Upper lobe of left lung (tissue), 4 donors: ENCODE measurements around the gene KCNMB1.

Experiments used
- POLR2A ChIP-seq, 4 donors: fragments of 450-650 bp; IDR thresholded peaks; one replicate each; pipeline ENCODE4 v1.5.1; 2016 to 2017; ENCODE audit warnings: antibody characterized with exemption in 4 of 4, mild to moderate bottlenecking in 2 of 4
- TF ChIP-seq, protein P1 (sequence below), 6 experiments: fragments of 450-650 bp in 4 of 6; fragments of 200-600 bp in 2 of 6; sonication (generic) in 2 of 6; IDR thresholded peaks; one replicate each; pipeline ENCODE4 v1.5.1; 2016 to 2019; ENCODE audit warnings: antibody characterized with exemption in 6 of 6

DNA sequence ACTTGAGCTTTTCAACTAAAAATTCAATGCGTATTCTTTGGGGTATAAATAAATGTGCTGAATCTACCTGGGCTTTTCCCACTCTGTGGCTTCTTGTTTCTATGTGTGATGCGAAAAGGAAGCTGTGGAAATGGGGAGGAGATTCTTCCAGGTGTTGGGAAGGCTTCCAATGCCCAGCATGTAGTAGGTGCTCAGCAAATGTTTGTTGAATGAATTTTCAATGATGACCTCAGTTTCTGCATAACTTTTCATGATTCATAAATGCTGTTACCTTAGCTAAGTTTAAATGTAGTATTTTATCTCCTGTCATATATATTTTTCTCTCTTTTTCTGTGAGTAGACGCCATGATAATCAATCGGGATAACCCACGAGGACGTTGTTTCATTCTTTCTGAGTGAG, 25.6 kb upstream of the KCNMB1 start:
- no peak for TF ChIP-seq POLR2A (IDR thresholded peaks at IDR 0.05)
- TF ChIP-seq, protein P1, sequence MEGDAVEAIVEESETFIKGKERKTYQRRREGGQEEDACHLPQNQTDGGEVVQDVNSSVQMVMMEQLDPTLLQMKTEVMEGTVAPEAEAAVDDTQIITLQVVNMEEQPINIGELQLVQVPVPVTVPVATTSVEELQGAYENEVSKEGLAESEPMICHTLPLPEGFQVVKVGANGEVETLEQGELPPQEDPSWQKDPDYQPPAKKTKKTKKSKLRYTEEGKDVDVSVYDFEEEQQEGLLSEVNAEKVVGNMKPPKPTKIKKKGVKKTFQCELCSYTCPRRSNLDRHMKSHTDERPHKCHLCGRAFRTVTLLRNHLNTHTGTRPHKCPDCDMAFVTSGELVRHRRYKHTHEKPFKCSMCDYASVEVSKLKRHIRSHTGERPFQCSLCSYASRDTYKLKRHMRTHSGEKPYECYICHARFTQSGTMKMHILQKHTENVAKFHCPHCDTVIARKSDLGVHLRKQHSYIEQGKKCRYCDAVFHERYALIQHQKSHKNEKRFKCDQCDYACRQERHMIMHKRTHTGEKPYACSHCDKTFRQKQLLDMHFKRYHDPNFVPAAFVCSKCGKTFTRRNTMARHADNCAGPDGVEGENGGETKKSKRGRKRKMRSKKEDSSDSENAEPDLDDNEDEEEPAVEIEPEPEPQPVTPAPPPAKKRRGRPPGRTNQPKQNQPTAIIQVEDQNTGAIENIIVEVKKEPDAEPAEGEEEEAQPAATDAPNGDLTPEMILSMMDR (IDR thresholded peaks at IDR 0.05) = no peak
